ENCODE measurements around the gene PSMB3. TPM values are rescaled to one million over a fixed set of nuclear protein-coding genes. Genes with fewer than 3 reads are reported as not detected.

Gene PSMB3
- polyA plus RNA-seq, 1 donor (not counting 4 experiments of a cell fraction or from before 2014, with no cell fraction given): 294 TPM

- DNase-seq (ENCODE audit: low read depth, low spot score) (no peak), FAIRE-seq (no peak)
- TF ChIP-seq CTCF (optimal IDR thresholded peaks at IDR 0.05 in 1 of 3, IDR thresholded peaks at IDR 0.05 in 1 of 3, conservative IDR thresholded peaks at IDR 0.05 in 1 of 3; ENCODE audit: extremely low read depth in 1 of 3, insufficient read depth in 2 of 3, low read length in 3 of 3): no peak
- TF ChIP-seq EZH2 (IDR thresholded peaks at IDR 0.05; ENCODE audit: low read length): no peak
- H3K9me3 ChIP-seq (ENCODE audit: control insufficient read depth, low read depth, low read length): no peaks in the 10 kb centered on the region
- H3K4me2 ChIP-seq (ENCODE audit: control insufficient read depth, extremely low read depth, insufficient read depth, low read depth, low read length): no peak overlapping the region
- H2AFZ ChIP-seq (ENCODE audit: control insufficient read depth, low read length): no peak overlapping the region
- H3K4me1 ChIP-seq (ENCODE audit: control insufficient read depth, extremely low read depth, insufficient read depth, low read length): peaks cover 6% of the 10 kb centered on the region
- no peak overlapping the region for H3K9ac ChIP-seq (ENCODE audit: control insufficient read depth, extremely low read depth, insufficient read depth, low read length)
- no peaks in the 10 kb centered on the region for H3K9me1 ChIP-seq (ENCODE audit: control insufficient read depth, extremely low read depth, insufficient read depth, low read length)
- H3K79me2 ChIP-seq (ENCODE audit: control insufficient read depth, insufficient read depth, low read length): no peaks in the 10 kb centered on the region
- dilution Hi-C loops (cut with MboI; ENCODE audit: extremely low pct_ligation_motif_present, low sequenced_read_pairs): no loop called here
- H3K36me3 ChIP-seq (ENCODE audit: control insufficient read depth in 2 of 2, extremely low read depth in 1 of 2, insufficient read depth in 2 of 2, low read length in 2 of 2): peaks cover 18 to 27% of the 10 kb centered on the region in 2 experiments
- no peaks in the 10 kb centered on the region for H3K27me3 ChIP-seq (ENCODE audit: control insufficient read depth, extremely low read depth, insufficient read depth, low read length)
- no peaks in the 10 kb centered on the region for H4K20me1 ChIP-seq (ENCODE audit: control insufficient read depth, extremely low read depth, insufficient read depth, low read length)
- no peak overlapping the region for H3K4me3 ChIP-seq (ENCODE audit: control insufficient read depth in 2 of 3, extremely low read depth in 1 of 3, insufficient read depth in 2 of 3, low read depth in 1 of 3, low read length in 3 of 3)
- no peak overlapping the region for H3K27ac ChIP-seq (ENCODE audit: control insufficient read depth, insufficient read depth, low read length)
These were observed 42.0 kb upstream of the PSMB3 start for GRCh38 chr17:38710604-38710962.

- Histone ChIP-seq H3K4me3 (ENCODE audit: control insufficient read depth in 2 of 3, extremely low read depth in 1 of 3, insufficient read depth in 2 of 3, low read depth in 1 of 3, low read length in 3 of 3) (no peak overlapping the region), H3K9me3 (ENCODE audit: control insufficient read depth, low read depth, low read length) (no peaks in the 10 kb centered on the region), H2AFZ (ENCODE audit: control insufficient read depth, low read length) (no peak overlapping the region), H3K4me2 (ENCODE audit: control insufficient read depth, extremely low read depth, insufficient read depth, low read depth, low read length) (no peak overlapping the region), H3K9ac (ENCODE audit: control insufficient read depth, extremely low read depth, insufficient read depth, low read length) (no peak overlapping the region), H4K20me1 (ENCODE audit: control insufficient read depth, extremely low read depth, insufficient read depth, low read length) (no peaks in the 10 kb centered on the region), H3K79me2 (ENCODE audit: control insufficient read depth, insufficient read depth, low read length) (no peaks in the 10 kb centered on the region), H3K36me3 (ENCODE audit: control insufficient read depth in 2 of 2, extremely low read depth in 1 of 2, insufficient read depth in 2 of 2, low read length in 2 of 2) (peaks cover 18 to 30% of the 10 kb centered on the region in 2 experiments), H3K27me3 (ENCODE audit: control insufficient read depth, extremely low read depth, insufficient read depth, low read length) (no peaks in the 10 kb centered on the region), H3K27ac (ENCODE audit: control insufficient read depth, insufficient read depth, low read length) (no peak overlapping the region), H3K4me1 (ENCODE audit: control insufficient read depth, extremely low read depth, insufficient read depth, low read length) (peaks cover 6% of the 10 kb centered on the region), H3K9me1 (ENCODE audit: control insufficient read depth, extremely low read depth, insufficient read depth, low read length) (no peaks in the 10 kb centered on the region)
- DNase-seq (ENCODE audit: low read depth, low spot score) (no peak), FAIRE-seq (no peak)
- no peak for TF ChIP-seq CTCF (optimal IDR thresholded peaks at IDR 0.05 in 1 of 3, IDR thresholded peaks at IDR 0.05 in 1 of 3, conservative IDR thresholded peaks at IDR 0.05 in 1 of 3; ENCODE audit: extremely low read depth in 1 of 3, insufficient read depth in 2 of 3, low read length in 3 of 3)
- TF ChIP-seq EZH2 (IDR thresholded peaks at IDR 0.05; ENCODE audit: low read length): no peak
- dilution Hi-C loops (cut with MboI; ENCODE audit: extremely low pct_ligation_motif_present, low sequenced_read_pairs): no loop called here
These were observed 41.6 kb upstream of the PSMB3 start for GRCh38 chr17:38710985-38711384.

Measured in keratinocyte (primary cell).